Urinary bladder (tissue), 4 donors: ENCODE data around the gene PLD3. TPM values are rescaled to one million over a fixed set of nuclear protein-coding genes. Genes with fewer than 3 reads are reported as not detected.
"Not testable (repeated sequence)": the region's sequence is repeated elsewhere in the genome, so short reads cannot be mapped to it uniquely, and the experiment has no call there.

Source experiments
- DNase-seq: peaks from one replicate; pipeline ENCODE4 v3.0.0-alpha.2; 2015; ENCODE audit errors: extremely low spot score
- H3K27ac ChIP-seq: one replicate; pipeline ENCODE4 v1.5.1; 2013; ENCODE audit warnings: low read depth, mild to moderate bottlenecking, moderate library complexity
- H3K36me3 ChIP-seq: one replicate; pipeline ENCODE4 v1.6.1; 2013; ENCODE audit warnings: mild to moderate bottlenecking, moderate library complexity; ENCODE audit not compliant: insufficient read depth
- H3K4me1 ChIP-seq: one replicate; pipeline ENCODE4 v1.6.1; 2013; ENCODE audit warnings: mild to moderate bottlenecking, moderate library complexity; ENCODE audit not compliant: insufficient read depth
- H3K4me3 ChIP-seq: one replicate; pipeline ENCODE4 v1.5.1; 2013; ENCODE audit warnings: low read depth, low read length
- WGBS: extraction: QIAGEN DNeasy Blood & Tissue Kit; methylation state at CpG from one replicate; pipeline ENCODE4 v1.1.7; 2013; 5-methylcytosine and 5-hydroxymethylcytosine counted together
- polyA plus RNA-seq: library from polyadenylated mRNA; stranded (reverse); fragments of 200-250 nt; gene quantifications from one replicate; pipeline ENCODE4 v1.2.3, GENCODE V29; 2013
- total RNA-seq: library from RNA; depleted of rRNA; stranded (reverse); fragments of >200 nt; gene quantifications from one replicate; pipeline ENCODE4 v1.2.3, GENCODE V29; 2014
- donor health status: healthy with polysubstance abuse.
- donor health status: healthy.

Gene PLD3
- total and polyA plus RNA-seq, 2 donors: 133 to 289 TPM

GRCh38 chr19:40321076-40321475 lies 27.4 kb upstream of the PLD3 start:
- Histone ChIP-seq H3K4me3 (no peak overlapping the region), H3K27ac (no peak overlapping the region), H3K36me3 (peaks cover 9% of the 10 kb centered on the region), H3K4me1 (no peaks in the 10 kb centered on the region)
- WGBS: 94% methylated on average over 18 of the region's 18 CpGs
- DNase-seq: no peak

DNA sequence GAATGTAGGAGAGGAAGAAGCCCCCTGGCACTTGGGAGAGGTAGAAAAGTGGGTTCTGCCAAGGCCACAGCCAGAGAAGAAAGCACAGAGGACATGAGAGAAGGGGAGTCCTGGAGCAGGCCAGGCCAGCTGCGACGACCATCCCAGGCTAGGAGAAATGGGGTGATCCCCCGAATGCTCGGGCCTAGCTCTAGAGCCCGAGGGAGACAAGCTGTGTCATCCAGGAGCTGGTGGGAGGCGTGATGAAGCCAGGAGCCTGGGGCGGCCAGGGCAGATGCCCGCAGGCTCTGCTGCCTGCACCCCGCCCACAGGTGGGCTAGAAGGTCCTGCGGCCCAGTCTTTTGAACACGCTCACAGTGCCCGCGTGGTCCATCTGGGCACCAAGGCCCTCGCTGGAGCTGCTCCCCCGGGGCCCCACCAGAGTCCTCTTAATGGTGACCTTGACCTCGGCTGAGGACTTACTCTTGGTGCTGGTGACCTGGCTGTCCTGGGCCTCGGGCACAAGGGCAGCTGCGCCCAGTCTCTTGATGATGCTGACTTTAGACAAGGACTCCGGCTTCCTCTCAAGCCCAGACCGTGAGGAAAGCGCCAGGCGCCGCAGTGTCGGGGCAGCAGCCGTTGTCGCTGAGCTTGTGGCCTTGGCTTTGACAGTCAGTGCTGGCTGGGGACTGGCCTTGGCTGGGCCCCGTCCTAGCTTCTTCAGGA lies 26.8 kb upstream of the PLD3 start:
- 94% methylated on average over 27 of the region's 27 CpGs for WGBS
- no peak overlapping the region for H3K27ac ChIP-seq
- H3K4me3 ChIP-seq: no peak overlapping the region
- peaks cover 9% of the 10 kb centered on the region for H3K36me3 ChIP-seq
- DNase-seq: no peak
- H3K4me1 ChIP-seq: no peaks in the 10 kb centered on the region

GRCh38 chr19:40322271-40322610 lies 26.3 kb upstream of the PLD3 start:
- Histone ChIP-seq H3K27ac (no peak overlapping the region), H3K4me1 (no peaks in the 10 kb centered on the region), H3K4me3 (no peak overlapping the region), H3K36me3 (peaks cover 9% of the 10 kb centered on the region)
- 95% methylated on average over 7 of the region's 7 CpGs for WGBS
- DNase-seq: no peak

DNA sequence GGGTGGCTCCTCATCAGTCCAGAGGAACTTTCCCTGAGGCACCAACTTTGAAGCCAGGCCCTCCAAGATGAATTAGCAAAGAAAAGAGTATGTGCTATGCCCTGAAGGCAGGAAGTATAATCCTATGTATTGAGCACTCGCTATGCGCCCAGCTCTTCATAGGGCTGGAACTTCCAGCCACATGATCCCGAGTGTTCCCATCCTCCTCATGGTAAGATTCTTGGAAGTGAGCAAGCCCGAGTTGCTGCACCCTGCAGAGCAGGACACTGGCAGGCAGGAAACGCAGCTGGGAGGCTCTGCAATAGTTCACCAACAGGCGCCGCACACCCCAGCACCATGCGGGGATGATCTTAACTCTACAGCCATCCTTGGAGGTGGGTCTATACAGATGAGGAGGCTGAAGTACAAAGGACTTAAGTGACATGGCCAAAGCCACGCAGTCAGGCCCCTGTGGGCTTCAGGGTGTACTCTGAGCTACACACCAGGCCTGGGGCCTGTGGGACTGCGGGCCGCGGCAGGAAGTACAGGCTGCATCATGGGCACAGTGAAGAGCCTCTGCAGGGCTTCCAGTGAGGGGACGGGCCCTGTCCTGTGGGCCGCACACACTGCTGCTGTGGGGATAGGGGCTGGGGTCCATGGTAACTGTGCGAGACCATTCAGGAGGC lies 25.4 kb upstream of the PLD3 start:
- Histone ChIP-seq H3K27ac (no peak overlapping the region), H3K4me1 (no peaks in the 10 kb centered on the region), H3K36me3 (peaks cover 9% of the 10 kb centered on the region), H3K4me3 (no peak overlapping the region)
- WGBS: 92% methylated on average over 15 of the region's 15 CpGs
- DNase-seq: no peak

- DNase-seq: no peak
- H3K36me3 ChIP-seq: peaks cover 9% of the 10 kb centered on the region
- no peaks in the 10 kb centered on the region for H3K4me1 ChIP-seq
- 89% methylated on average over 13 of the region's 13 CpGs for WGBS
- no peak overlapping the region for H3K27ac ChIP-seq
- no peak overlapping the region for H3K4me3 ChIP-seq
Observed at GRCh38 chr19:40323705-40324104, 24.8 kb upstream of the PLD3 start.

GRCh38 chr19:40326201-40326600 lies 22.3 kb upstream of the PLD3 start:
- no peak for DNase-seq
- no peak overlapping the region for H3K4me3 ChIP-seq
- H3K27ac ChIP-seq: no peak overlapping the region
- peaks cover 5% of the 10 kb centered on the region for H3K36me3 ChIP-seq
- 93% methylated on average over 14 of the region's 14 CpGs for WGBS
- no peaks in the 10 kb centered on the region for H3K4me1 ChIP-seq

- Histone ChIP-seq H3K4me1 (no peaks in the 10 kb centered on the region), H3K36me3 (peaks cover 3% of the 10 kb centered on the region), H3K27ac (no peak overlapping the region), H3K4me3 (no peak overlapping the region)
- 86% methylated on average over 5 of the region's 5 CpGs for WGBS
- no peak for DNase-seq
Observed at GRCh38 chr19:40331052-40331451, 17.4 kb upstream of the PLD3 start.

GRCh38 chr19:40332669-40333068 lies 15.8 kb upstream of the PLD3 start:
- no peak overlapping the region for H3K27ac ChIP-seq
- WGBS: 88% methylated on average over 6 of the region's 6 CpGs
- peaks cover 3% of the 10 kb centered on the region for H3K36me3 ChIP-seq
- H3K4me3 ChIP-seq: no peak overlapping the region
- no peaks in the 10 kb centered on the region for H3K4me1 ChIP-seq
- no peak for DNase-seq

- not testable (repeated sequence) for H3K36me3 ChIP-seq, H3K27ac ChIP-seq
- WGBS: 93% methylated on average over 6 of the region's 6 CpGs
Observed at GRCh38 chr19:40333083-40333482, 15.4 kb upstream of the PLD3 start.

DNA sequence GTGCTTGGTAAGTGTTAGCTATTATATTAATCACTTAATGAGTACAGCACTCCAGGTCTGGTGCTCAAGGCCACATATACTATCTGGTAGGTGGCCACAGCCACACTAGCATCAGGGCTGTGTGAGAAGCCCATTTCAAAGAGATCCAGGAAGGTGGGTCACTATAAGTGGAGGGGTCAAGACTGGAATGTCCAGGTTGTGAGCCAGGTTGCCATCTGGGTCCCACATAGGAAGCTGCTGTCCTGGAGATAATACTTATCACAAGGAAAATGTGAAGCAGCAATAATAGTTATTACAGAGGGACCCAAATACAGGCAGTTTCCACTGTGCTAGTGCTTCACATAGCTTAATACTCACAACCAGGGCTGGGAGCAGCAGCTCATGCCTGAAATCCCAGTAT lies 13.4 kb upstream of the PLD3 start:
- Histone ChIP-seq H3K4me3 (no peak overlapping the region), H3K4me1 (no peaks in the 10 kb centered on the region), H3K27ac (no peak overlapping the region), H3K36me3 (peaks cover 3% of the 10 kb centered on the region)
- DNase-seq: no peak

More at GRCh38 chr19:40333083-40333482, 15.4 kb upstream of the PLD3 start:
- not testable (repeated sequence) for H3K4me3 ChIP-seq, DNase-seq, H3K4me1 ChIP-seq

DNA sequence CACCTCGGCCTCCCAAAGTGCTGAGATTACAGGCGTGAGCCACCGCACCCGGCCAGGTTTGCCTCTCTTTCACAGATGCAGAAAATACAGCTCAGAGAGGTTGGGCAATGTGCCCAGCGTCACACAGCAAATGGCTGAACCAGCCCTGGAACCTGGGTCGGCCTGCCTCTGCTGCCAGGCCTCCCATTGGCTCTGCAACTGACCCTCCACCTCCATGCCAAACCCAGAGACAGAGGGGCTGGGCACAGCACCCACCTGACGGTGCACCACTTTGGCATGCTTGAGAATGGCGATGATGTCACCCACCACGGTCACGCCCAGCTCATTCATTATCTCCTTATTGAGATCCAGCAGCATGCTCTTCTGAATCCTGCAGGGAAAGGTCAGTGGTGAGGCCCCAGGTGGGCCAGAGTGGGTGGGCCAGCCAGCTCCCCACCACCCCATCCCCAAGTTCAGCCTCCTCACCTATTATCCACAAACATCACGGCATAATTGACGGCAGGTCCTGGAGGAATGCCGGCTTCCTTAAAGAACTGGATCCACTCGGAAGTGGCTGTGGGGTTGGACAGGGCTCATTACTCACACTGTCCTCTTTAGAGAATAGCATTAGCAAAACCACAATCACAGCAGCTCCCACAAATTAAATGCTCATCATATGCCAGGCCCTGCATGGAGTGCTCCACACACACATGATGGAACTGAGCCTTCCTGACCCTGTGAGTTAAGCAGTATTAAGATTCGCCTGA lies 12.5 kb upstream of the PLD3 start:
- Histone ChIP-seq H3K4me3 (no peak overlapping the region), H3K27ac (no peak overlapping the region), H3K36me3 (peaks cover 3% of the 10 kb centered on the region), H3K4me1 (no peaks in the 10 kb centered on the region)
- WGBS: 91% methylated on average over 15 of the region's 15 CpGs
- no peak for DNase-seq

DNA sequence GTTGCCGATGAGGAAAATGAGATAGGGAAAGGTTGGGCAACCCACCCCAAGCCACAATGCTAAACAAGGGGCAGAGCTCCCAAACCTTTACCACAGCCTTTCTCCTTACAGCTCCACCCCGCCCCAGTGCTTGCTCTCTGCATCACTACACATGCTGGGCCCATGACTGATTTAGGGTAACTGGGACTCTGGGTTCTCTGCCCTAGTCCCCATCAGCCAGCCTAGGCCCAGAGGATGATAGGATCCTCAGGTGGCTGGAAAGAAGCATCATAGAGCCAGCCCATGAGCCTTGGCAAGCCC lies 11.9 kb upstream of the PLD3 start:
- Histone ChIP-seq H3K36me3 (peaks cover 3% of the 10 kb centered on the region), H3K4me1 (no peaks in the 10 kb centered on the region), H3K27ac (no peak overlapping the region), H3K4me3 (no peak overlapping the region)
- WGBS: 97% methylated on average over 2 of the region's 2 CpGs
- no peak for DNase-seq

DNA sequence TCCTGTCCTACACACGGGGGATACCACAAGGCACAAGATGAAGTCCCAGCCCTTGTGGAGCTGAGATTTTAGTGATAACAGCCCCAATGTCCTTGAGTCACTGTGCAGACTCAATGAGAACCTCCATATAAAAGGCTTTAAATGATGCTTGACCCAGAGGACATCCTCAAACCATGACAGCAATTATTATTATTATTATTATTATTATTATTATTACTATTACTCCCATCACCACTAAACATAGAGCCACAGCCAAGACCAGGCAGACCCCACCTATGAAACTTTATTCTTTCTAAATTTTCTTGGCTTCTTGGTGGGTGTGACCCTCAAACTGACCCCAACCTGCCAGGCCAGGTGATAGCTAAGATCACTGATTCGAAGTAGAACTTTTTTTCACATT lies 11.4 kb upstream of the PLD3 start:
- no peak overlapping the region for H3K4me3 ChIP-seq
- no peak overlapping the region for H3K27ac ChIP-seq
- no peak for DNase-seq
- no peaks in the 10 kb centered on the region for H3K4me1 ChIP-seq
- peaks cover 3% of the 10 kb centered on the region for H3K36me3 ChIP-seq
- WGBS: 83% methylated on average over 2 of the region's 2 CpGs

GRCh38 chr19:40337594-40337993 lies 10.9 kb upstream of the PLD3 start:
- Histone ChIP-seq H3K4me1 (no peaks in the 10 kb centered on the region), H3K27ac (no peak overlapping the region), H3K4me3 (no peak overlapping the region), H3K36me3 (peaks cover 3% of the 10 kb centered on the region)
- DNase-seq: no peak
- 95% methylated on average over 5 of the region's 5 CpGs for WGBS
